ENCODE results near the gene CUEDC1. TPM values are rescaled to one million over a fixed set of nuclear protein-coding genes. Genes with fewer than 3 reads are reported as not detected.
A peak's percentile ranks its signal among the peaks of the same experiment; 100 is the strongest.

The CUEDC1 gene
- total RNA-seq, 6 experiments from 2014 or later: 34.0 to 41.0 (median 34.9) TPM

DNA sequence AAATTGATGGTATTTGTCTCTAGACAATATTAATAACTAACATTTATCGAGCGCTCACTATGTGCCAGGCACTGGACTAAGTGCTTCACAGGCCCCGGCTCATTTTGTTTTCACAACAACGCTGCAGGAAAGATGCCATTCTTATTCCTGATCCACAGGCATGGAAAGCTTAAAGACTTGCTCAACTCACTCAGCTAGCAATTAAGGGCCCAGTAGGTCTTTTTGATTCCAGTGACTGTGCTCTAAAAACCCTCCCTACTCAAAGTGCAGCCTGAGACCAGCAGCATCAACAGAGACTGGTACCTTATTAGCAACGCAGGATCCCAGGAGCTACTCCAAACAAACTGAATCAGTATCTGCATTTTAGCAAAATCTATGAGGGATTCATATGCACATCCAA lies 35.3 kb downstream of the CUEDC1 start:
- TF ChIP-seq, protein P1, sequence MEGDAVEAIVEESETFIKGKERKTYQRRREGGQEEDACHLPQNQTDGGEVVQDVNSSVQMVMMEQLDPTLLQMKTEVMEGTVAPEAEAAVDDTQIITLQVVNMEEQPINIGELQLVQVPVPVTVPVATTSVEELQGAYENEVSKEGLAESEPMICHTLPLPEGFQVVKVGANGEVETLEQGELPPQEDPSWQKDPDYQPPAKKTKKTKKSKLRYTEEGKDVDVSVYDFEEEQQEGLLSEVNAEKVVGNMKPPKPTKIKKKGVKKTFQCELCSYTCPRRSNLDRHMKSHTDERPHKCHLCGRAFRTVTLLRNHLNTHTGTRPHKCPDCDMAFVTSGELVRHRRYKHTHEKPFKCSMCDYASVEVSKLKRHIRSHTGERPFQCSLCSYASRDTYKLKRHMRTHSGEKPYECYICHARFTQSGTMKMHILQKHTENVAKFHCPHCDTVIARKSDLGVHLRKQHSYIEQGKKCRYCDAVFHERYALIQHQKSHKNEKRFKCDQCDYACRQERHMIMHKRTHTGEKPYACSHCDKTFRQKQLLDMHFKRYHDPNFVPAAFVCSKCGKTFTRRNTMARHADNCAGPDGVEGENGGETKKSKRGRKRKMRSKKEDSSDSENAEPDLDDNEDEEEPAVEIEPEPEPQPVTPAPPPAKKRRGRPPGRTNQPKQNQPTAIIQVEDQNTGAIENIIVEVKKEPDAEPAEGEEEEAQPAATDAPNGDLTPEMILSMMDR (IDR thresholded peaks at IDR 0.05): no peak
- Mint-ChIP-seq H3K27ac (no peak overlapping the region), H3K4me3 (no peak overlapping the region), H3K4me1 (ENCODE audit: low read depth) (peaks cover 55% of the 10 kb centered on the region), H3K9me3 (no peaks in the 10 kb centered on the region), H3K27me3 (ENCODE audit: insufficient read depth) (no peaks in the 10 kb centered on the region; the same call in 1 of the 2 replicates), H3K36me3 (ENCODE audit: low read depth) (peaks cover 12% of the 10 kb centered on the region; the same call in 1 of the 2 replicates)
- no peak for DNase-seq

DNA sequence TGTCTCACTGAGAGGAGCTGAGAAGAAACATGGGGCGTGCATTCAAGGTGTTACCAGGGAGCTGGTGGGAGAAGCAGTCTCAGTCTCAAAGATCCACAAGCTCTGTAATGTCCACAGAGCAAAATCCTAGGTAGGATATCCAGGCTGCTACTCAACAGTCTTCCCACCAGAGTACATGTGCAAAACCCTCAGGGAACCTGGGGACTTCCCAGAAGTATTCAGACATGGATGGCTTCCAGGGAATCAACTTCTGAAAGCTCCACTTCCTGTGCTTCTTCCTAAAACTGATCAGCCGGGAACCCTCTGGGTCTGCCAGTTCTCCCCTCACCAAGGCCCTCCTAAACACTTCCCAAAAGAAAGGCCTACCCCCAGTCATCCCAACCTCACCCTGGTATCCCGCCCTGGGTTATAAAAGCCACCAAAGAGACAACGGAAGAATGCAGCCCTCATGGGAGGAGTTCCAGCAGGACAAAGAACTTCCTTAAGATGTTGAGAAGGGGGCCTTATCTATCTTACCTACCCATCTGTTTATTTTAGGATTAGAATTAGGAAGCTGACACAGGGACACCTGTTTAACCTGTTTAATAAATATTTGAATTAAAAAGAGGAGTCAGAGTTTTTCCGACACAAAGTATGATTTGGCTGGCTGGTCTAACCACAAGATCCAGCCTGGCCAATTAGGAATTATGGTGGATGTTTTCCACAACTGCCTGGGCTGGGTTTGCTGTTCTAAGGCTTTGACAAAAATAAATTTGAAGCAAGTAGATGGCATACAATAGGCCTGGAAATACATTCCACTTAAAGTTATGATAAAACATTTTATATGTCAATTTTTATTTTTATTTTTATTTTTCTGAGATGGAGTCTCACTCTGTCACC lies 37.0 kb downstream of the CUEDC1 start:
- Mint-ChIP-seq H3K4me3 (peak overlapping the region; percentile 25; the same call in 1 of the 2 replicates), H3K9me3 (no peaks in the 10 kb centered on the region), H3K36me3 (ENCODE audit: low read depth) (peaks cover 8% of the 10 kb centered on the region), H3K27ac (peak overlapping the region; percentile 77), H3K27me3 (ENCODE audit: insufficient read depth) (no peaks in the 10 kb centered on the region; the same call in 1 of the 2 replicates), H3K4me1 (ENCODE audit: low read depth) (peaks cover 71% of the 10 kb centered on the region)
- TF ChIP-seq, protein P1 (IDR thresholded peaks at IDR 0.05): no peak
- DNase-seq: peak; percentile 15

DNA sequence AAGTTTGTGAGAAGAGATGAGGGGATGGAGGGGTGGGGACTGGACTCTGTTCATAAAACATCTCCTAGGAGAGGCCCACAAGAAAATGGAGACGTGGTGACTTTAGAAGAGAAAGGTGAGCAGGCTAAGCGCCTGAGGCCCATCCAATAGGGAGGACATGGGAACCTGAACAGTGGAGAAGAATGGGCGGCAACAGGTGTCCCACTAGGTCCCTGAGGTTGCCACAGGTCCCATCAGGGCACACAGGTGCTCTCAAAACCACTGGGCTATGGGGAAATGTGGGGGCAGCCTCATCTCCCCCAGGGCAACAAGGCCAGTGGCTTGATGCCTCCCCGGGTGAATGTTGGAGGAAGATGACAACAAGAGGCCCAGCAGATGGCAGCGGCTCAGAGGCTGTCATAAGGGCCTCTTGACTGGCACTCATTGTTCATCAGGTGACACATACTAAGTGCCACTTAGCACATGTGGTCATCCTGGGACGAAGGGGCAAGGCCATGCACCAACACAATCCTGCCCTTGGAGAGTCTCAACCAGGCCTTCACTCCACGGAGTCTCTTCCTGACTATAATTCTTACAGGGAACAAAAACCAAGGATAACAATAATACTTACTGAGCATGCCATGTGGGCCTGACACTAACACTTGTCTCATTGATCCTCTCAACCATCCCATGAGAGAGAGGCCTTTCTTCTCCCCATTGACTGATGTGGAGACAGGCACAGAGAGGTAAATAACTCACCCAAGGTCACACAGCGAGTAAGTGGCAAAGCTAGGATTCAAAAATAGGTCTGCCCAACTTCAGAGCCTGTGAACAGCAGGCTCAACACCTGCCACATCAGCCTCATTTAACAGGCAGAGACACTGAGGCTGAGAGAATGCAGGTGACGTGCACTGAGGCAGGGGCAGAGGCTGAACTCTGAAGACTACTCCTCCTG lies 38.0 kb downstream of the CUEDC1 start:
- peaks cover 65% of the 10 kb centered on the region for H3K4me1 Mint-ChIP-seq (ENCODE audit: low read depth)
- H3K27me3 Mint-ChIP-seq (ENCODE audit: insufficient read depth): peaks cover under 1% of the 10 kb centered on the region
- no peak overlapping the region for H3K4me3 Mint-ChIP-seq
- no peak for DNase-seq
- H3K9me3 Mint-ChIP-seq: no peaks in the 10 kb centered on the region
- H3K27ac Mint-ChIP-seq: no peak overlapping the region; the same call in 1 of the 2 replicates
- TF ChIP-seq, protein P1 (IDR thresholded peaks at IDR 0.05): 0 out of 2 replicates have a peak, but pooled peaks have one; percentile 12
- peaks cover 4% of the 10 kb centered on the region; the same call in 1 of the 2 replicates for H3K36me3 Mint-ChIP-seq (ENCODE audit: low read depth)

DNA sequence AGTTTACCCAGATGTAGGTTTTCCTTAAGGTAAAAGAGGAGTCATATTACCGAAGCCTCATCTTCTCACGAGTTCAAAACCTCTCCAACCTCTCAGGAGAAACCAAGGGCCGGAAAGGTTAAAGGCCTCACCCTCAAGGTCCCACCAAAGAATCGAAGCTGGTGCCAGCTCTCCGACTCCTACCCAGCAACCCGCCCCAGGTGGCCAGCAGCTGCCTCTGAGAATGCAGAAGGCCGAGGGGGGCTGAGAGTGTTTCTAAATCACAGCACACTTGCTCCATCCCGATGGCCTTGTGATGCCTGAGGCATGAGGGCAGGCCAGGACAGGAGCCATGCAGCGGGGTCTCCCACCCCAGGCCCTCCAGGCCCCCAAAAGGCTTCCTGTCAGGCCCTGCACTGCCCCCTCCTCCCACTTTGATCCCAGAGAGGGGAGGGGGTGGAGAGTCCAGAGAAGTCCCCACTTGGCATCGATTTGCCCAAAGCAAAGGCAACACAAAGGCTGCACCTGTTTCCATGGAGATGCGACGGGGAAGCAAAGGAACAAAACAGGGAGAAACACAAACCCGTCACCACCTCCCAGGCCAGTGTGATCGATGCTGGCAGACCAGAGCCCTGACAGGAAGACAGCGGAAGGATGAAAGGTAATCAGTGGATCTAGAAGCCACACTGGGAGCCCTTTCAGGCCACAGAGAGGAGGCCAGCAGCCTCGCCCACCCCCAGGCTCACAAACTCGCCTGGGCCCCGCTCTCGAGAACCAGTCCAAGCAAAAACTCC lies 39.0 kb downstream of the CUEDC1 start:
- Mint-ChIP-seq H3K36me3 (ENCODE audit: low read depth) (peaks cover 4% of the 10 kb centered on the region; the same call in 1 of the 2 replicates), H3K4me3 (no peak overlapping the region), H3K27me3 (ENCODE audit: insufficient read depth) (peaks cover 7% of the 10 kb centered on the region), H3K4me1 (ENCODE audit: low read depth) (peaks cover 54% of the 10 kb centered on the region), H3K9me3 (no peaks in the 10 kb centered on the region), H3K27ac (peak overlapping the region; percentile 48; the same call in 1 of the 2 replicates)
- DNase-seq: no peak
- TF ChIP-seq, protein P1 (IDR thresholded peaks at IDR 0.05): no peak

DNA sequence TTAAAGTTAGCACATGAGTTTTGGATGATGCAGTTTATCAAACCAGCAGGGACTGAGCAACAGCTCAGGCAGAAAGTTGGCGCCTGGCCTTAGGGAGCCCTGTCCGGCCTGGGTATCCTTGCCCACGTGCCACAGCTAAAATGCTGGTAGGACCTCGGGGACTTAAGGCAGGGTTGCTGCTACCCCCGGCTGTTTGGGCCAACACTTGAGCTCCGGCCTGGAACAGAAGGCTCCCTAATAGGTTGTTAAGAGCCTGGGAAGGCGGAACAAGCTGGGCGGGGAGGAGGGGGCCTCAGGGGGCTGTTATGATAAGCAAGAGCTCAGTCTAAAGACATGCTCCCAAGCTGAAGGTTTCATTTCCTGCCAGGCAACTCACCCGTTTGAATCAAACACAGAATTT lies 39.7 kb downstream of the CUEDC1 start:
- Mint-ChIP-seq H3K9me3 (no peaks in the 10 kb centered on the region), H3K36me3 (ENCODE audit: low read depth) (peaks cover 4% of the 10 kb centered on the region; the same call in 1 of the 2 replicates), H3K4me1 (ENCODE audit: low read depth) (peaks cover 51% of the 10 kb centered on the region), H3K4me3 (no peak overlapping the region), H3K27ac (no peak overlapping the region), H3K27me3 (ENCODE audit: insufficient read depth) (peaks cover 7% of the 10 kb centered on the region)
- no peak for DNase-seq
- TF ChIP-seq, protein P1 (IDR thresholded peaks at IDR 0.05): no peak
